Activated CD4-positive, alpha-beta T cell treated with anti-CD3 and anti-CD28 coated beads for 36 hours (primary cell): ENCODE data around the gene APOL1. TPM values are rescaled to one million over a fixed set of nuclear protein-coding genes. Genes with fewer than 3 reads are reported as not detected.
"Not testable (repeated sequence)": the region's sequence is repeated elsewhere in the genome, so short reads cannot be mapped to it uniquely, and the experiment has no call there.

ENCODE experiments used
- ATAC-seq: fragments of 200-7000 bp; cut with Tn5 transposase; one replicate; pipeline ENCODE4 v1.10.0; 2021; ENCODE audit warnings: mild to moderate bottlenecking, moderate library complexity
- CTCF ChIA-PET: fragments of 350-600 bp; sonication (Branson Sonifier 250); formaldehyde crosslinking; loops from one replicate; lab custom pipeline; 2021; ENCODE audit warnings: antibody characterized with exemption; lab: Charles Lee
- POLR2A ChIA-PET: fragments of 350-600 bp; sonication (Branson Sonifier 250); formaldehyde crosslinking; loops from one replicate; lab custom pipeline; 2021; ENCODE audit warnings: antibody characterized with exemption, inconsistent platforms; lab: Charles Lee
- DNase-seq: peaks from one replicate; pipeline ENCODE4 v3.0.0-alpha.2; 2020
- H3K27ac Mint-ChIP-seq: one replicate; pipeline ENCODE4 v1.8.0; 2021; ENCODE audit warnings: mixed read lengths
- H3K27me3 Mint-ChIP-seq: one replicate; pipeline ENCODE4 v1.8.0; 2021; ENCODE audit warnings: mixed read lengths
- H3K36me3 Mint-ChIP-seq: one replicate; pipeline ENCODE4 v1.8.0; 2021; ENCODE audit warnings: low read depth, mixed read lengths
- H3K4me1 Mint-ChIP-seq: one replicate; pipeline ENCODE4 v1.8.0; 2021; ENCODE audit warnings: mixed read lengths
- H3K4me3 Mint-ChIP-seq: one replicate; pipeline ENCODE4 v1.8.0; 2021; ENCODE audit warnings: mild to moderate bottlenecking, moderate library complexity, mixed read lengths
- H3K9me3 Mint-ChIP-seq: one replicate; pipeline ENCODE4 v1.8.0; 2021; ENCODE audit warnings: low read depth, mixed read lengths
- intact Hi-C, 2 experiments: fragments of 100-400 bp; cut with DNase I in 1 of 2; cut with micrococcal nuclease in 1 of 2; formaldehyde crosslinking; loops; one replicate each; pipeline versions ENCODE4 v1.14.2 to v1.15.1; 2022 to 2024; cut with DNase I, micrococcal nuclease
- total RNA-seq, 2 experiments: library from RNA; stranded (reverse); gene quantifications; one replicate each; pipeline ENCODE4 v1.2.3, GENCODE V29; 2021

Gene APOL1
- total RNA-seq, 2 experiments from 2014 or later: 32.0 to 37.2 TPM

DNA sequence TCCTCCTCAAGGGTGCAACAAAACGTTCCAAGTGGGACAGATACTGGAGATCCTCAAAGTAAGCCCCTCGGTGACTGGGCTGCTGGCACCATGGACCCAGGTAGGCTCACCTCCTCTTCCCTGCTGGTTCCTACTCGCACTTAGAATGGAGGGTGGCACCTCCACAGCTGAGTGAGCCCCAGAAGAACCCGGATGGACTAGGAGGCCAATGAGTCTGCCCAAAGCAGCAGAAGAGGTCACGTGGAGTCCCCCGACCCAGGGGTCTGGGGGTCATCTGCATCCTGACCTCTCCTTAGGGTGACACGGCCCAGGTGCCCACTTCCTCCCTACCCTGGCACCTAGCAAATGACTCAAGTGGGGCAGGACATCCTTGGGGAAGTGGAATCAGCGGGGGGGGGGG, 4.4 kb downstream of the APOL1 start:
- Mint-ChIP-seq H3K27ac (no peak overlapping the region), H3K36me3 (peaks cover 49% of the 10 kb centered on the region), H3K4me3 (no peak overlapping the region), H3K9me3 (no peaks in the 10 kb centered on the region), H3K4me1 (peaks cover 58% of the 10 kb centered on the region), H3K27me3 (no peaks in the 10 kb centered on the region)
- DNase-seq (no peak), ATAC-seq (no peak)
- intact Hi-C loops: no loop called here
- ChIA-PET CTCF (no interaction called here), POLR2A (no interaction called here)

DNA sequence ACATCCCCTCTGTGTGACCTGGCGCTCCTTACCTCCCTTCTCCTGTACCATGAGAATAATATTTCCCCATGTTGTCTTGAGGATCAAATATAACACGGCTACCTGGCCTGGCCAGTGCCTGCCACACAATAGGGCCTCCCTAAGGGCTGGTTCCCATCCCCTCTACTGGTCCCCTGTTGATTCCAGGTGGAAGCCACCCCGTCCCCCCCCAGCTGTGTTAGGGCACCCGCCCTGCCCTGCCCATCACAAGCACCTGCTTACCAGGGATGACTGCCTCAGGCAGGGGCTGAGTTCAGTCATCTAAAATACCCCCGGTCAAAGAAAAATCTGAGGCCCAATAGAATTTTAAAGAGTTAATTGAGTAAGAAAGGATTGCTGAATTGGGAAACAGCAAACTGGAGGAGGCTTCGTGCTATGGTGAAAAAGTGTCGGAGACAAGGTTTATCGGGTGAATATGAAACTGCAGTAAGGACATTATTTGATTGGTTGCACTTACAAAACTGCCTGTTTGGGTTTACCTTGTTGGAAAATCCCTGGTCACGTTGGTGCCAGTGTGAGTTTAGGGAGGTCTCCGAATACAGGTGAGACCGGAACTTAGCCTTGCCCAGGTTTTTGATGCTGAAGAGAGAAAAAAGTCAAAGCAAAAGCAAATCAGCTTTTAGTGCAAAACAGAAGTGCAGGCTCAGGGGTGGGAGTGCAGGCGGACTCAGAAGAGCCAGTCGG, 5.2 kb downstream of the APOL1 start:
- peaks cover 56% of the 10 kb centered on the region for H3K36me3 Mint-ChIP-seq
- no peaks in the 10 kb centered on the region for H3K27me3 Mint-ChIP-seq
- no peak for DNase-seq
- H3K27ac Mint-ChIP-seq: peak overlapping the region; percentile 80
- POLR2A ChIA-PET: no interaction called here
- H3K4me1 Mint-ChIP-seq: peaks cover 51% of the 10 kb centered on the region
- ATAC-seq: peak; percentile 5
- intact Hi-C loops: no loop called here
- H3K4me3 Mint-ChIP-seq: peak overlapping the region; percentile 16
- CTCF ChIA-PET: interaction anchor here (0.7 to 1.1 kb wide), 4 partner anchors 20 to 228 kb away, joined by 3 to 4 read pairs (median 3); no protein-coding TSS in a partner anchor
- H3K9me3 Mint-ChIP-seq: no peaks in the 10 kb centered on the region

DNA sequence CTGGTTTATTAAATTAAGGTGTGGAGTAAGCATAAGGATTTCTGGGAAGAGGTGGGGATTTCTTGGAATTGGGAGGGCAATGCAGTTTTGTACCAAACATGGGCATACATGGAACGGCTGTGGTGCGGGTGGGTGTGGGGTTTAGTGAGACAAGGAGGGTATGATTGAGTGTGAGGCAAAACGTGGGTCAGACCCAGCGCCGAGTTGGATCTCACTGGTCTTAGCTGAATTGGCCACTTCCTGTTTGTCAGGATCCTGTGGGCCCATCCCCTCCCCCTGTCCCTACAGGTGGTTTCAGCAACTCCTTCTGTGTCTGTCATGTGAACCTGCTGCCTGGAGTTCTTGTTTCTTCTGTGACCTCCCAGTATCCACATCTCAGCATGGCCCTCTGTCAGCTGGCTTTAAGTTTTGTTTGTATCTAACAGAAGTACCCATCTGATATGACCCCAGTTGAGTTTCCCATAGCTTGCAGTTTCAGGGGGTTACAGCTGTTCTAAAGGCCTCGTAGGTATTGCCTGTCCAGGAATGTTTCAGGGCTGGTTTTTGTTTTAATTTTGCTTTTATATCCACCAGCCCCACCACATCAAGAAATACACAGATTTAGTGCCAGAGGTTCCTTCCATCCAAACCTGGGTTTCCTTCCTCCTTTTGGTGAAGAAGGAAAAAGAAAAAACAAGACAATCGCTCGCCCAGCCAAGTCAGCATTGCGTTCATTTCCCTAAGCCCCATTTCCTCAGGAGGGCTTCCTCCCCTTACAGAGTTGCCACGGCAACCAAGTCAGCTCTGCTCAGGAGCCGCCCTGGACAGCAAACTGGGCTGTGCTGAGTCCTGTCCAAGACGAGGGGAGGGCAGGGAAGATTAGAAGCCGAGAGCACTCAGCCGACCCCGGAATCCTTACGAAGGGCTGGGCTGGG, 6.0 kb downstream of the APOL1 start:
- ChIA-PET POLR2A (interaction anchor here (0.8 kb wide), 1 partner anchor 9 kb away, joined by 3 read pairs; no protein-coding TSS in a partner anchor), CTCF (interaction anchor here (0.5 to 1.1 kb wide), 6 partner anchors 19 to 227 kb away, joined by 3 to 4 read pairs (median 3); no protein-coding TSS in a partner anchor)
- intact Hi-C loops: no loop called here
- Mint-ChIP-seq H3K36me3 (peaks cover 57% of the 10 kb centered on the region), H3K27me3 (no peaks in the 10 kb centered on the region), H3K9me3 (no peaks in the 10 kb centered on the region), H3K27ac (peak overlapping the region; percentile 80), H3K4me1 (peaks cover 44% of the 10 kb centered on the region), H3K4me3 (peak overlapping the region; percentile 16)
- ATAC-seq (peak; percentile 68), DNase-seq (peak; percentile 67)

DNA sequence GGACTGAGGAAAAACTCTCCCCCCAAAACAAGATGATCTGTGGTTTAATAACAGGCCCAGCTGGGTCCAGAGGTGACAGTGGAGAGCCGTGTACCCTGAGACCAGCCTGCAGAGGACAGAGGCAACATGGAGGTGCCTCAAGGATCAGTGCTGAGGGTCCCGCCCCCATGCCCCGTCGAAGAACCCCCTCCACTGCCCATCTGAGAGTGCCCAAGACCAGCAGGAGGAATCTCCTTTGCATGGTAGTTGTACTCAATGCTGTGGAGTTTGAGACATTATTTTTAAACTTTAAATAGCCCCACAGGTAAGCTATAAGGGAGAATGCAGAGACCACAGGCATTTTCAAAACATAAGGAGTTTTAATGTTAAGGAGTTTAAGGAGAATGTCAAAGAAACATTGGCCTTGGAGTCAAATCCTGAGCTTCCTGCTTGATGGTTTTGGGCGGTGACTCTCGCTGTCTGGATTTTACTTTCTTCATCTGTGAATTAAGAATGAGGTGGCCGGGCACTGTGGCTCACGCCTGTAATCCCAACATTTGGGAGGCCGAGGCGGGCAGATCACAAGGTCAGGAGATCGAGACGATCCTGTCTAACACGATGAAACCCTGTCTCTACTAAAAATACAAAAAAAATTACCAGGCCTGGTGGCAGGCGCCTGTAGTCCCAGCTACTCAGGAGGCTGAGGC, 6.8 kb downstream of the APOL1 start:
- no peak for ATAC-seq
- DNase-seq: no peak
- ChIA-PET CTCF (interaction anchor here (0.9 kb wide), 1 partner anchor 21 kb away, joined by 3 read pairs; no protein-coding TSS in a partner anchor), POLR2A (interaction anchor here (0.8 kb wide), 1 partner anchor 8 kb away, joined by 3 read pairs; no protein-coding TSS in a partner anchor)
- Mint-ChIP-seq H3K27ac (no peak overlapping the region), H3K27me3 (no peaks in the 10 kb centered on the region), H3K4me1 (peaks cover 36% of the 10 kb centered on the region), H3K4me3 (no peak overlapping the region), H3K9me3 (no peaks in the 10 kb centered on the region), H3K36me3 (peaks cover 58% of the 10 kb centered on the region)
- intact Hi-C loops: no loop called here

DNA sequence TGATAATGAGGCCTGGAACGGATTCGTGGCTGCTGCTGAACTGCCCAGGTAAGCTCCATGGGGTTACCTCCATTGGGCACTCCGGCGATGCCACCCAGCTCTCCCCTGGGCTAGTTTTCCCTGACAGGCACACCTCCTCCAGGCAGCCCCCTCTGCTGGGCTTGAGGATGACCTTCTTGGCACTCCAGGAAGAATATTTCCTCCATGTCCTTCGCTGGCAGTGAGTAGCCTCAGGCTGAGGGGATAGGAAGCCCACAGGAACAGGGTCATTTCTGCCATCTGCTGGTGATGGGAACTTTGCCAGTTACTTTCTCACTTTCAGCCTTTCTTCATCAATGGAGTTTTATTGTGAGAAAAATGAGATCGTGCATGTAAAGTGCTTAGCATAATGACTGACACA, 8.7 kb downstream of the APOL1 start:
- peaks cover 68% of the 10 kb centered on the region for H3K36me3 Mint-ChIP-seq
- H3K27ac Mint-ChIP-seq, POLR2A ChIA-PET: not testable (repeated sequence)

DNA sequence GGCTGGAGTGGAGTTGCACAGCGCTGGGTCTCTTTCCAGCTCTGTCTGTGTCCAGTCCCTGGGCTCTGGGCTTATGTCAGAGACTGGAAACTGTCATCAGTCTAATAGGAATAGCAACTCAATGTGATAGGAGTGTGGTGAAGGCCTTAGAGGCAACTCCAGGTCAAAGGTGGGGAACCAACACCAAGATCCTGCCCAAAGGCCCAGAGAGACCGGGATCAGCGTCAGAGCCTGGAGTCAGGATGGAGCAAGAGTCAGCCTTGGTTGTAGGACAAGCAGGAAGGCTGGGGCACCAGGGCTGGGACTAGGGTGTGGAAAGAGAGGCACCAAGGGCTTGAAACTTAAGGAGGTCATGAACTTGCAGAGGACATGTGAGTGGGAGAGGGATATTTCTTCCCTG, 9.4 kb downstream of the APOL1 start:
- intact Hi-C loops, H3K27me3 Mint-ChIP-seq, H3K27ac Mint-ChIP-seq, CTCF ChIA-PET, POLR2A ChIA-PET, H3K4me3 Mint-ChIP-seq, DNase-seq, H3K9me3 Mint-ChIP-seq, ATAC-seq: not testable (repeated sequence)
- Mint-ChIP-seq H3K4me1 (peaks cover 15% of the 10 kb centered on the region), H3K36me3 (peaks cover 72% of the 10 kb centered on the region)

More for the DNA sequence above, 8.7 kb downstream of the APOL1 start:
- H3K9me3 Mint-ChIP-seq, H3K4me3 Mint-ChIP-seq, ATAC-seq, intact Hi-C loops, DNase-seq, H3K27me3 Mint-ChIP-seq: not testable (repeated sequence)
- peaks cover 20% of the 10 kb centered on the region for H3K4me1 Mint-ChIP-seq
- CTCF ChIA-PET: interaction anchor here (0.5 to 1.7 kb wide), 4 partner anchors 17 to 209 kb away, joined by 4 to 5 read pairs (median 4); partner anchors contain the start of gene APOL2

DNA sequence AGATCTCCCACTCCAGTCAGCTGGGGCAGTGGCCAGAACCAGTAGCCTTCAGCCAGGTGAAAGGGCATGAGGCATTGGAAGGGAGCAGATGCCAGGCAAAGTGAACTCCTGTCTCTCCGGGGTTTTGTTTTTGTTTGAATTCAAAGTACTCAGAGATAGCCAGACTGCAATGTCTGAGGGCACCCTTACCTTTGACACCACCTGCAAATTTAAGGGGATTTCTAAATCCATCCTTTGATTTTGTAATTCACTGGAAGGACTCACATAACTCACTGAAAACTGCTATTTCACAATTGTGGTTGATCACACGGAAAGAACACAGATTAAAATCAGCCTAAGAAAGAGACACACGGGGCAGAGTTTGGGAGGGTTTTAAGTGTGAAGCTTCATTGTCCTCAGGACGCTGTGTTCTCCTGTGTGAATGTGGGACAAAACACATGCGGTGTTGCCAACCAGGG, 10.3 kb downstream of the APOL1 start:
- H3K27me3 Mint-ChIP-seq, CTCF ChIA-PET, intact Hi-C loops, H3K4me3 Mint-ChIP-seq, H3K27ac Mint-ChIP-seq, DNase-seq, POLR2A ChIA-PET, H3K9me3 Mint-ChIP-seq, H3K4me1 Mint-ChIP-seq, ATAC-seq: not testable (repeated sequence)
- peaks cover 67% of the 10 kb centered on the region for H3K36me3 Mint-ChIP-seq

DNA sequence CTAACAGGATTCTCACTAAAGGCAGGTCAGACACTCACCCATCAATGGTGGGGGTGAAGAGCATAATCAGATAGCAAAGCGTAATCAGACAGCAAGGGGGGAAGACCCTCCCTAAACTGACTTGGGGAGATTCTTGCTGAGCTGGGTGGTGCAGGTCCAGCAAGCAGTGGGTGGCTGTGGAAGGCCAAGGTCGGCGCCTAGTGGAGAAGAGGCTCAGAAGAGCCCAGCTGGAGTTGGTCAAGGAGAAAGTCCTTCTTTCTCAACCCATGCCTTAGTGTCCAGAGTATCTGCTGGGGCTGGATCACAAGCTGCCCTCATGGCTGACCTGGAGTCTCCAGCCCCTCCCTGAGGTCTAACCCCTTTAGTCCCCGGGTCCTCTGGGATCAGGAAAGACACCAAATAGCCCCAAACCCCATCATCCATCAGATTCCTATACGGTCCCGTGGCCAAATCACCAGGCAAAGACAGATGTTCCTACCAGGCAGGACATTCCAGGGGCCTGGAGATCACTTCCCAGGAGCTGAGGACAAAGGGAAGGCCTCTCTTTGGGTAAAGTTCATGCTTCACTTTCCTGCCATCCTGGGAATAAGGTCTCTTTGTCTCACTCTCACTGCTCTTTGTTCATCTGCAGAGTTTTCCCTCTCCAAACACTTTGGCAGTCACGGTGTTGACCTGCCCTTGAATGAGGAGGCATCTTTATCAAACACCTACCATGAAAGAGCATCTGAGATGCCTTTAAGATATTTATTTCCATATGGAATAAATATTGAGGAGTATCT, 11.1 kb downstream of the APOL1 start:
- H3K4me3 Mint-ChIP-seq, DNase-seq, ATAC-seq, intact Hi-C loops, H3K27me3 Mint-ChIP-seq, POLR2A ChIA-PET, H3K4me1 Mint-ChIP-seq, H3K27ac Mint-ChIP-seq, H3K9me3 Mint-ChIP-seq: not testable (repeated sequence)
- peaks cover 60% of the 10 kb centered on the region for H3K36me3 Mint-ChIP-seq
- CTCF ChIA-PET: interaction anchor here (0.7 to 0.9 kb wide), 2 partner anchors 8 to 25 kb away, joined by 3 read pairs; partner anchors contain the start of gene APOL2

DNA sequence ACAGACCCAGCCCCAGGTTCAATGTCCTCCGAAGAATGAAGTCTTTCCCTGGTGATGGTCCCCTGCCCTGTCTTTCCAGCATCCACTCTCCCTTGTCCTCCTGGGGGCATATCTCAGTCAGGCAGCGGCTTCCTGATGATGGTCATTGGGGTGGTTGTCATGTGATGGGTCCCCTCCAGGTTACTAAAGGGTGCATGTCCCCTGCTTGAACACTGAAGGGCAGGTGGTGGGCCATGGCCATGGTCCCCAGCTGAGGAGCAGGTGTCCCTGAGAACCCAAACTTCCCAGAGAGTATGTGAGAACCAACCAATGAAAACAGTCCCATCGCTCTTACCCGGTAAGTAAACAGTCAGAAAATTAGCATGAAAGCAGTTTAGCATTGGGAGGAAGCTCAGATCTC, 14.1 kb downstream of the APOL1 start:
- Mint-ChIP-seq H3K4me1 (no peaks in the 10 kb centered on the region), H3K27ac (no peak overlapping the region), H3K27me3 (no peaks in the 10 kb centered on the region), H3K36me3 (peaks cover 42% of the 10 kb centered on the region), H3K4me3 (no peak overlapping the region), H3K9me3 (no peaks in the 10 kb centered on the region)
- ATAC-seq (no peak), DNase-seq (no peak)
- ChIA-PET POLR2A (no interaction called here), CTCF (interaction anchor here (0.5 to 1.6 kb wide), 2 partner anchors 23 to 28 kb away, joined by 4 to 5 read pairs; partner anchors contain the start of gene APOL2)
- intact Hi-C loops: no loop called here

DNA sequence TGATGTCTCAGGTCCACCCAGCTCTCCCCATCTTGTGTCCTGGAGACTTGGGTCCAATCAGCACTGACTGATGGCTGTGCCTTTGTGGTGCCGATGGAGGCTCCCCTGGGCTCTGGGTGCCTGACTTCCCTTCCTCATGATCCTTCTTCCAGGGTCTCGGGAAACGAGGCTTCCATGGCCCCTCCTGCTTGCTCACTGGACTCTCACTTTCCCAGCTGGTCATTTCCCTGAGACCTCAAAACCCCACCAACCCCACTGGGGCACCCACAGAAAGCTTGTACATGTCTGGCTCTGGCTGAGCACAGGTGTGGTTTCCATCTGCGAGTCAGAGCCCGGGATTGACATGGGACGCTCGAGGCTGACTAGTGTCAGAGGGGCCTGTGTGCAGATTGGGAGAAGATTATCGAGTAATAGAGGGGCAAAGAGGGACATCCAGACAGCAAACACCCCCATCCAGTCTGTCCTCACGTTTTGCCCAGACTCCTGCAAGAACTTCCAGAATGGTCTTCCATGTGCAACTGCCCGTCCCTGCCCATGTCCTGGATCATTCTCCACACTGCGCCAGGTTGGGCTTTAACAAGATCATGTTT, 15.1 kb downstream of the APOL1 start:
- intact Hi-C loops: no loop called here
- DNase-seq (no peak), ATAC-seq (no peak)
- ChIA-PET POLR2A (interaction anchor here (0.6 kb wide), 1 partner anchor 9 kb away, joined by 3 read pairs; no protein-coding TSS in a partner anchor), CTCF (interaction anchor here (0.6 to 1.6 kb wide), 2 partner anchors 29 to 194 kb away, joined by 3 to 5 read pairs; partner anchors contain the start of gene APOL2)
- no peaks in the 10 kb centered on the region for H3K27me3 Mint-ChIP-seq
- H3K36me3 Mint-ChIP-seq: peaks cover 33% of the 10 kb centered on the region
- H3K4me3 Mint-ChIP-seq: no peak overlapping the region
- H3K27ac Mint-ChIP-seq: no peak overlapping the region
- H3K4me1 Mint-ChIP-seq: no peaks in the 10 kb centered on the region
- no peaks in the 10 kb centered on the region for H3K9me3 Mint-ChIP-seq
